HG03442 (cell line): ENCODE measurements around the gene KCNQ2.
"Not testable (repeated sequence)": the region's sequence is repeated elsewhere in the genome, so short reads cannot be mapped to it uniquely, and the experiment has no call there.

ENCODE experiments used
- ATAC-seq: cut with Tn5 transposase; IDR thresholded peaks from one replicate; pipeline ENCODE4 v1.9.1; 2021; ENCODE audit warnings: mild to moderate bottlenecking, moderate library complexity; ENCODE audit not compliant: unreplicated experiment

KCNQ2 gene

DNA sequence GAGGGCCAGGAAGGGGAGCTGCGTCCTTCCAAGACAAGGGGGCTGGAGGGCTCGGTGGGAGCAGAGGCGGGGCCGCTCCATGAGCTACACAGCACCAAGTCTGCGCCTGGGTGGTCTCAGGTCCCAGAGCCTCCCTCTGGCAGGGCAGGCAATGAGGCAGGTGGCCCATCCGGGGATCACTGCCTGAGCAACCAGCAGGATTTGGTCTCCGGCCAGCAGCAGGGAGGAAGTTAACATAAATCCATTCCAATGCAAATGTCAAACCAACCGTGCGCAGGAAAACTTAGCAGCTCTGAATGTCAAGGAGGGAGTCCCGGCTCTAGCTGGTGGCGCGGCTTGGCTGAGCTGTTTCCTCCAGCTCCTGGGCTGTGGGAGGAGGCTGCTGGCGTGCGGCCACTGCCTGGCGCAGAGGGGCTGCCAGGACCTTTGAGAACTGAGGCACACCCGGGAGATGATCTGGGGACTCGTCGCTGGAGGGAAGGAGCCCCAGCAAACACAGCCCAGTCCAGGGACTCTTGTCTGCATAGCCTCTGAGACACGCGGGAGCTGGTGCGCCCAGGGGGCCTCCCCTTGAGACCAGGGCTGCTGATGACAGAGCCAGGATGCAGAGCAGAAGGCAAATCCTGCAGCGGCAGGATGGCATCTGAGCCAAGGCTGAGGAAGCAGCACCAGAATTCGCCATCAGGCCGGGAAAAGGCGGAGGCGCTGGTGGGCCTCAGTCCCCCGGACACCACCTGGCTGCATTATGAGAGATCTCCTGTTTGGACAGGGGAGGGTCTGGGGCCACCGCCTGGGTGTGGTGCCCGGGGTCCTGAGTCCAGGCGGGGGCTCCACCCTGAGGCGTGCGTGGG lies 78.2 kb downstream of the KCNQ2 start:
- no peak for ATAC-seq

DNA sequence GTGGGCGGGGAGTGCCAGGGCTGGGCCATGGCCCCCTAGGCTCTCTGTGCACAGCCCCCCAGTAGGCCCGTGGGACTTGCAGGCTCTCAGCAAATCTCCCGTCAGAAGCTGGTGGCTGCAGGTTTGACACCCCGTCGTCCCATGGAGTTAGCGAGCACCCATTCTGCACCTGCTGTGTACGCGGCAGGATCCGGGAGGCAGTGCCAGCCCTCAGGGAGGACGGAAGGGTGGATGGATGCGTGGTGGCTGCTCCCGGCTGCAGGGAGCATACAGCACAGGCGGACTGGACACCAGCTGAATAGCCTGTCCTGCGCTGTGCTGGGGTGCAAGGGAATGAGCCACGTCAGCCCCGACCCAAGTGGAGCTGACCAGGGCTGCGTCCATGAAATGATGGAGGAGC lies 78.9 kb downstream of the KCNQ2 start:
- ATAC-seq, result no peak

DNA sequence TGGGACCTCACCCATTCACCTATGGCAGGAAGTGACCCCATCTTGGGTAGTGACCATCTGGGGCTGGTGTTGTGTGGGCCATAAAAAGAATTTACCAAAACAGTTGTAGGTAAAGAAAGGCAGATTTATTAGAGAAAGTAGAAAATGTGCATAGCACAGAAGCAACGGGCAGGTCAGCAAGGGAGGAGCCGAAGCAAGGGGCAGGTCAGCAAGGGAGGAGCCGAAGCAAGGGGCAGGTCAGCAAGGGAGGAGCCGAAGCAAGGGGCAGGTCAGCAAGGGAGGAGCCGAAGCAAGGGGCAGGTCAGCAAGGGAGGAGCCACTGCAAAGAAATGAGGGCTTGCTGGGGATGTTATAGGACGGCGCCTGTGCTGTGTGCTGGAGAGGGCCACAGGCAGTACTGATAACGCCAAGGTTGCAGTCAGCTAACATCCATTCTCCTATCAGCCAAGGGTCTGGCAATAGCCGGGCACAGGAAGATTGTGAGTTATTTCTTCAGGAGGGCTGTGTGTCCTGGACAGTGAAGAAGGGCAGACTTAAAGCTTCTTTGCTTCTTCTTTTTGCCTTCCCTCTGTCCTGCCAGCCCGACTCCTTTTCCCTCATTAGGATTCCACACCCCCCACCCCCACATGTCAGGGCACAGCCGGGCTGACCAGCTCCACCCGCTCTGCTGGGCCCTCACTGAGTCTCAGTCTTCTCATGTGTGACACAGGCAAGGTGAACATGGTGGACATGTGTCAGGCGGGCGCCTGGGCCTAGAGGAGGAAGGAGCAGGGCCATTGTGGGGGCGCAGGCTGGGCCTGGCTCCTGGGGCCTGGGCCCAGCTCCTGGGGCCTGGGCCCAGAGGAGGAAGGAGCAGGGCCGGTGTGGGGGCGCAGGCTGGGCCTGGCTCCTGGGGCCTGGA lies 79.7 kb downstream of the KCNQ2 start:
- no peak for ATAC-seq

DNA sequence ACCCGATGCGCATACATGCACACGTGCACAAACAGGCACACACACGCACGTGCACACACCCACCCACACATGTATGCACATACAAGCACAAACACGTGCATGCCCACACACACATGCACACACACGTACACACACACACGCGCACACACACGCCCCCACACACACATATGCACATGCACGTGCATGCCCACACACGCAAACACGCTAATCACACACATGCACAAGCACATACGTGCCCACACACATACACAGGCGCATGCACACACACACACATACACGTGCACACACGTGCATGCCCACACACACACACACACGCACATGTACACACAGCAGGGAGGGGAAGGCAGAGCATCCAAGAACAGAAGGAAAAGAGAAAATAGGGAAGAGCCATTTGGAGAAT lies 84.5 kb downstream of the KCNQ2 start:
- ATAC-seq, result no peak

DNA sequence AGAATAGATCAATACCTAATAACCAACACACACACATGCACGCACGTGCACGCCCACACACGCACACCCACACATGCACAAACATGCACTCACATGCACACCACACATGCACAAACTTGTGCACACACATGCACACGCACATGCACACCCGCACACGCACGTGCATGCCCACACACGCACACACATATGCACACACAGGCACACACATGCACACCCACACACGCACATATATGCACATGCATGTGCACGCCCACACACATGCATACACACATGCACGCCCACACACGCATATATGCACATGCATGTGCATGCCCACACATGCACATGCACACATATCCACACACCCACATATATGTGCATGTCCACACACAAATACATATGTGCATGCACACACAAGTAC lies 85.1 kb downstream of the KCNQ2 start:
- ATAC-seq, result no peak

DNA sequence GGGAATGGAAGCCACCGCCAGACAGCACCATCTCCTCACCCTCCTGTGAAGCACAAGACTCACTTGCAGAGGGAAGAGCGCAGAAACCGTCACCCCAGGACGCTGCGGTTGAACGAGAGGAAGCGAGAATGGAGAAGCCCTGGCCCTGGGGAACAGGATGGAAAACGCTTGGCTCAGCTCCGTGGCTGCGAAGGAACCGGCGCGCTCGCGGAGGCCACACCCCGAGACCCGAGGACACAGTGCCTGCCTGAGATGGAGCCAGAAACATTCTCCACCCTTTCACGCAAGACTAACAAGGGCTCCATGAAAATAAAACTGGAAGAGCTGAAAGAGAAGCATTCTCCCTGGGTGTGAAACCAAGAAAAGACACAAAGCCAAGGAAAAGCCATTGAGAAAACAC lies 86.0 kb downstream of the KCNQ2 start:
- ATAC-seq, result no peak

DNA sequence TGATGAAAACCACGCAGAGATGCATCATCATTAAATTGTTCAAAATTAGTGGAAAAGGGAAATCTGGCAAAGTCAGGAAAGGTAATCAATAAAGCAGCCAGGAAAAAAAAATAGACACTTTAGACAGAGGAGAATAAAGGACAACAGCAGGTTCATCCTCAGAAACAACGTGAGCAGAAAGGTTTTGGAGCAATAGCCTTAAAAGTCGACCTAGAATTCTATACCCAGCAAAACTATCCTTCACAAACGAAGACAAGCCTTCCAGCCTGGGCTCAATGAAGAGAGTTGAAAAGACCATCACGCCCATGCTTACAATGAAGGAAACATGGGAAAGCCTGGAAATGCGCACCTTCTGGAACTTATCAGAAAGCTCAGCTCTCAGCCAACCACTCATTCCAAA lies 86.6 kb downstream of the KCNQ2 start:
- ATAC-seq, result no peak

DNA sequence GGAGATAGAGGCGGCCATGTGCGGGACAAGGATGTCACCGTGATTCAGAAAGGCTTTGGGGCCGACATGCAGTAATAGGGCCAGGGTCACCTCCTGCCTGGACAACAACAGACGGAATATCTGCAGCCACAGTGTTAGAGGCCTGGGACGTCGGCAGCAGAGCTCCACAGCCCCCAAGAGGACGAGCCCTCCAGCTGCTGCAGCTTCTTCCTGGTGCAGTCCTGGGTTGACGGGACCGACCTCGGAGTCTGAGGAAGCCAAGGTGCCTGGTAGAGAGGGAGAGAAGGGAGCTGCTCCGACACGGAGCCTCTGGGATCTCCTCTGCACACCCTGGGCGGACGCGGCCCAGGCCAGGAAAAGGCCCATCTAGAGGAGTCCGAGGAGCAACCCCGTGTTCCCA lies 88.1 kb downstream of the KCNQ2 start:
- ATAC-seq, result no peak

DNA sequence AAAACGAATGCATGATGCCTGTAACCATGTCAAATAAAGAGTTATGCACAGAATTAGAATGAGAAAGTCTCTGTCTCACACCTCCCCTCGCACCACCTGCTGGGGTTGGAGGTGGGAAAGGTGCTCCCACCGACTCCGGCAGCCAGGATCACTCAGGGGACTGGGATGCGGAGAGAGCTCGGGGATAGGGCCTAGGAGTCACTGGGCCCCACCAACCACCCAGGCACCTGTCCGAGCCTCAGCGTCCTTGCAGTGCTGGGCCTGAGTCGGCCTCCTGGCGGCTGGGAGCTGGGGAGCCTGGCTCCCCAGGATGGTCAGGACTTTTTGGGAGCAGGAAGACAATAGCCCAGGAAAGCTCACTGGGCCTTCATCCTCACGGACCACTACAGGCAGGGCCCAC lies 88.9 kb downstream of the KCNQ2 start:
- no peak for ATAC-seq

DNA sequence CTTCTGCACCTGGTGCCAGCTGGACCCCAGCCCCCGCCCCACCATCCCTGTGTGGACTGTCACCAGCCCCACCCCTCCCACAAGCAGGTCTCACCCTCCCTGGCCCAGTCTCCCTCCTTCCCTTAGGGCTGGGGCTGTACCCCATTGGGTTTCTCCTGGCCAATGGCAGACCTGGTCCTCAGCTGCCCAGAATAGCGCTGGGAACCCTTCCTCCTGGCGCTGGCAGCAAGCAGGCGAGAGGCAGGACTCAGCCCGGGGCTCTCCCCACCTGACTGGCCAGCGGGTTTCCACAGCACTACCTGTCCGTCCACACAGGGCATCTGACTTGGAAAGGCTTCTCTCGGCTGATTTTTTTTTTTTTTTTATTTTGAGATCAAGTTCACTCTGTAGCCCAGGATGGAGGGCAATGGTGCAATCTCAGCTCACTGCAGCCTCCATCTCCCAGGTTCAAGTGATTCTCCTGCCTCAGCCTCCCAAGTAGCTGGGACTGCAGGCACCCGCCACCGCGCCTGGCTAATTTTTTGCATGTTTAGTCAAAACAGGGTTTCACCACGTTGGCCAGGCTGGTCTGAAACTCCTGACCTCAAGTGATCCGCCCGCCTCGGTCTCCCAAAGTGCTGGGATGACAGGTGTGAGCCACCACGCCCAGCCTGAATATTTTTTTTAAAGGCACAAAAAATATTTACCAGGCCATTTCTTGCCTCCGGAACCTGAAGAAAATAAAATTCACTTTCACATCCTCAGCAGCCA lies 89.7 kb downstream of the KCNQ2 start:
- no peak for ATAC-seq

DNA sequence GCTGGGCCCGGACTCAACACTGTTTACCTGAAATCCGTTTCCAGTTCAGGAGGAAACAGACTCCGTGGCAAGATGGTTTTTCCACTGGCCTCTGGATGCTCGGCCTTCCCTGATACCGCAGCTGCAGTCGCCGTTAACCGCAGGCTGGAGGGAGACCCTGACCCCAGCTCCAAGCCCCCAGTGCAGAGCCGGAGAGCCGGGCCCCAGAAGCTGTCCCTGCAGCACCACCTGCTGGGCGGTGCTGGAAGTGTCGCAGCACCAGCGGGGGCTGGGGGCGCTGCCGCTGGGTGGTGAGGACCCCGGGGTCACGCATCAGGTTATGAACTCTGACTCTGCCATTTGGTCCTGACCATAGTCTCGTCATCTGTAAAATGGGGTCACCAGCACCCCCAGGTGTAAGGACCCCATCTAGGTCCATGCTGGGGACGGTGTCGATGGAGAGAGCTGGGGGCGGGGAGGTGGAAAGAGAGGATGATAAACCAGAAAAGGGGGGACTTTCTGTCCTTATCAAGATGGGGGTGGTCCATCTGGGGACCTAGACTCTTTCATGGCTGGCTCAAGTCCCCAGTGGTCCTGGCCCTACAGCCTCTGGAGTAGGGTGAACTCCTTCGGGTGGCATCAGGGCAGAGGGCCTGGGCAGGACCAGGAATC lies 90.5 kb downstream of the KCNQ2 start:
- no peak for ATAC-seq

DNA sequence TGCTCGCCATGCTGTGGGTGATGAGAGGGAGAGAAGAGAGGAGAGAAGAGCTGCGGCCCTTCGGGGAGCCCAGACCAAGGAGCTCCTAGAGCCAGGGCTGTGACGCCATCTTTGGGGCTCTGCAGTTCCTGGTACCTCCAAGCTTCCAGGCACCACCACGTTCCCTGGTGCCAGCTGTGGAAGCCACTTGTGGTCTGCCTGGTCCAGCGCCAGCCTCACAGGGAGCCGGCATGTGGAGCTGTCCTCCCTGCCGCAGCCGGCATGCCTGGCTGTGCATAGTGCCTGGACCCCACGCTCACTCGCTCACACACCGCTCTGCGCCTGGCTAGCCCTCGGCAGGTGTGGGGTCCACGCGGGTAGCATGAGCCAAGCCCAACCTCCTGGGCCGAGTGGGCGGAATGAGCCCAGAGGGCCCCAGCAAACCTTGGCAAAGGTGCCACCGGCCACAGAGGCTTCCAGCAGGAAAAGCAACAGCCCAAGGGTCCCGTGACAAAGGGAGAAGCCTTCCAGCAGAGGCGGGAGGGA lies 92.0 kb downstream of the KCNQ2 start:
- no peak for ATAC-seq

DNA sequence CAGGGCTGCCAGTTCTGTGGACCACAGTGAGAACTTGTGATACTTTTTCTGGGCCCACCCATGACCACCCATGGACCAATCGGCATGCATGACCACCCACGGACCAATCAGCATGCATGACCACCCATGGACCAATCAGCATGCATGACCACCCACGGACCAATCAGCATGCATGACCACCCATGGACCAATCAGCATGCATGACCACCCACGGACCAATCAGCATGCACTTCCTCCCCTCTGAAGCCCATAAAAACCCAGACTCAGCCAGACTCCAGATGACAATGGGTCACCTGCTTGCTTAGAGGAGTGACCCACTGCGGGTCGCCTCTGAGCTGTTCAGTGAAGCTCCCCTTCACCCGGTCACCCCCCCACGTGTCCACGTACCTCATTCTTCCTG lies 92.6 kb downstream of the KCNQ2 start:
- not testable (repeated sequence) for ATAC-seq

DNA sequence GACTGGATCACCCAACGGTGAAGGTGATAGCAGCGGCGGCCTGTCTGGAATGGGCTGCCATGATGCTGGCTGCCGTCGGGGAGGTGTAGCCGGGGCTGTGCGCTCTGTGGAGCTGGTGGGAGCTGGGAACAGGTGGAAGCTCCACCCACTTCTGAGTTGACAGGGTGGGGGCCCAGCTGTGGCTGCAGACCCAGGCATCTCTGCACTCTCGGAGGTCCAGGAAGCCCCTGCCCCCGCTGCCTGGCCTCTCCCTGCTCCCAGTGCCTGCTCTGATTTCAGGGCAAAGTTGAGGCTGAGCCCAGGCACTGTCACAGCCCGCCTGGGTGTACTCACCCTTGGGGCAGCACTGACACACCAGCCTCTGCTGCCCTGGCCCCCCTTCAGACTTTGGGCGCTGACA lies 93.2 kb downstream of the KCNQ2 start:
- ATAC-seq, result no peak

DNA sequence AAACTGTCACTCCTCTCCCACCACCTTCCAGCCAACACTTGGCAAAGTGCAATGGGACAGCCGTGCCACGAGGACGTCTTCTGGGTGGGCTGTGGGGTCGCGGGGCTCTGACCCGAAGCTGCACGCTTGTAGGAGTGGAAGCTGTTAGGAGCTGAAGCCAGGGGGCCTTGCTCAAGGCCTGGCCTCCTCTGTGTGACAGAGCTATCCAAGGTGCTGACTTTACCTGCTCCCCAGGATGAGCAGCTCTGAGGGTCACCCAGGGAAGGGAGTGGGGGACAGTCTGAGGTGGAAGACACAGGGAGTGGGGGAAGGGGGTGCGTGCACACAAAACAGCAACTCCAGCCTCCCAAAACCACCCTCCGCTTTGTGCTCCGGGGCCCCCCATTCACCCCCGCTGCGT lies 93.8 kb downstream of the KCNQ2 start:
- ATAC-seq, result no peak

DNA sequence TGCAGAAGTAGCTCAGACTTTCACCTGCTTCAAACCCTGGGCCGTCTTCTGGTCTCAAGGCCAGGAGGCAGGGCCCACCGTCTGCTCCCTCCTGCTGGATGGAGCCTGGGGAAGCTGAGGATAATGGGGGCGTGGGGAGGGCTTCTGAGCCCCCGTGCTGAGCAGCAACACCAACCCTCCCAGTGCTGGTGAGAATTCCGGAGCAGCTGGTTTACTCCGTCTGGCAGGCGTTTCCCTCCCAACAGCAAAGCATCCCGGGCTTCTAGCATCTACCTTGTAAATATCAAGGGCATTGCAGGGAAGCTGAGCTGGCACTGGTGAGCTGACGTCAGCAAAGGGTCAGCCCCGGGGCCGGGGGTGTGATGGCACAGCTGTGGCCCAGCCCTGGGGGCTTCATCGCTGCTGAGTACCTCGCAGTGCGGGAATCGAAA lies 94.5 kb downstream of the KCNQ2 start:
- no peak for ATAC-seq

DNA sequence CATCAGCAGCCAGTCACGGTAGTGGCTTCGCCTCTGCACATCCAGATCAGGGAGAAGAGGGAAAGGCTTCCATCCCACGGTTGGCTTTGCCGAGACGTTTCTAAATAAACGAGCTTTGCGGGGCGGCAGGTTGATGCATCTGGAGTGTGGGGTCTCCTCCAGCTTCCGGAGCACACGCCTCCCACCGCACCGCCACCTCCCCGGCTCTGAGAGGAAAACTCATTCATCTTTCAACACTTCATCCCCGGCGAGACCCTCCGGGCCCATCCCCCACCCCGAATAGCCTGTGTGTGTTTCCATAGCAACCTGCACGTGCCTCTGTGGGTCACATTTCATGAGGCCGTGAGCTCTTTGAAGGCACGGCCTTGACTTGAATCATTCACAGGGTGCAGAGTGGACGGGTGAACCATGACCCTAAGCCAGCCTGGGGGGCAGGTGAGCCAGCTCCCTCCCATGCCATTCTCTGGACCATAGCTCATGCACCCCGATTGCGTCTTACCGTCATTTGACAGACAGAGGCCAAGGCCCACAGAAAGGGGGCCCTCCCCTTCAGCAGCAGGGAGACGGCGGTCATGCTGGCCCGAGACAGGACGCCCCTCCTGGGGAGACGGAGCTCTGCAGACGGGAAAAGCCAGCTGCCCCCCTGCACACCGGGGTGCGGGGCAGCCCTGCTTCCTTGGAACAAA lies 95.1 kb downstream of the KCNQ2 start:
- ATAC-seq, result no peak

DNA sequence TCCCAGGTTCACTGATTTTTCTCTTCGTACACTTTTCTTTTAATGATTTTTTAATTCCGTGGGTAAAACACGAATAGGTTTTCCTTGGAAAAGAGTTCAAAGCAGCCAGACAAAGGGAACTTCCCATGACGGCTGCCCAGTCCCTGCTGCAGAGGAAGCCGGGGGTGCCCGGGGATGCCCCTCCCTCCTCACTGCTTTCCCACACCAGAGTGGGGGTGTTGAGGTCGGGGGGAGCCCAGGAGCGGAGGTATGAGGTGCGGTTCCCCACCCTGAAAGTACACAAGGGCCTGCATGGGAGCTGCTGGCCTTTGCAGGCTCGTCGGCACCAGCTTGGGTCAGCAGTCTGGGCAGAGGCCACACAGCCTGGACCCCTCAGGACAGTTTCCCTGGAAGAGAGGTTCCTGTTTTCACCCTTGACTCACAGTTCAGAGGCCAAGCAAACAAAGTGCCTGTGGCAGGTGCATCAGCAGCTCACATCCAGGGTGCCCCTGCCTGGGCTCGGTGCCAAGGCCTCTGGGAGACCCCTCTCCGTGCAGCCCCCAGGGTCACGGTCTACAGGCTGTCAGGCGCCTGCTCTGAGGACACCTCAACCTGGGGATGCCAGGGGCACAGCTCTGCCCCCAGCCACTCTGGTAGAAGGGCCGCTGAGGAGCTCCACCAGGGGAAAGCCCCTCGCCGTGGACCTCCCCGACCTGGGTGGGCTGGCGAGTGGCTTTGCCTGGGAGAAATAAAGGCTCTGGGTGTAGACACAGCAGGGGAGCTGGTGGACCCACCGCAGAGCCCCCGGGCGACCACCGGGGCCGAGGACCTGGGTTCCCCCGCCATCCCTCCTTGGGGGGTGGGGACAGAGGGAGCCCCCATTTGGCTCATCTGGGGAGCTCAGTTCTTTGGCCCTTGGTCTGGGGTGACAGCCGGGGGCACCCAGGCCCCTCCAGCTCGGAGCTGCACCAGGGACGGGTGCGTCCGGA lies 95.9 kb downstream of the KCNQ2 start:
- no peak for ATAC-seq

DNA sequence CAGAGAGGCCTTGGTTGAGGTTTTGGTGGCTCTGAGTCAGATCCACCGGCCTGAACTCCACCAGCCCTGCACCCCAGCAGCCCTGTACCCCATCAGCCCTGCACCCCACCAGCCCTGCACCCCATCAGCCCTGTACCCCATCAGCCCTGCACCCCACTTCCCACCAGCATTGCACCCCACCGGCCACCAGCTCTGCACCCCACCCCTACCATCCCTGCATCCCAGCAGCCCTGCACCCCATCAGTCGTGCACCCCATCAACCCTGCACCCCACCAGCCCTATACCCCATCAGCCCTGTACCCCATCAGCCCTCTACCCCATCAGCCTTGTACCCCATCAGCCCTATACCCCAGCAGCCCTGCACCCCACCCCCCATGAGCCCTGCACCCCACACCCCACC lies 97.0 kb downstream of the KCNQ2 start:
- ATAC-seq, result no peak
